SK-N-MC (cell line): Measurements from ENCODE around the gene DCBLD1.

ENCODE experiments used
- EZH2 ChIP-seq: fragments of 200-600 bp; sonication (generic); IDR thresholded peaks from one replicate; pipeline ENCODE4 v1.6.1; 2017; ENCODE audit warnings: antibody characterized with exemption
- FOXP2 ChIP-seq: optimal IDR thresholded peaks from 2 replicates; pipeline ENCODE3; 2011; ENCODE audit warnings: mild to moderate bottlenecking, moderate library complexity; ENCODE audit not compliant: insufficient read depth; ENCODE audit errors: extremely low read length, control extremely low read depth
- POLR2AphosphoS5 ChIP-seq: IDR thresholded peaks from 2 replicates; pipeline ENCODE4 v1.6.1; 2012; ENCODE audit warnings: mild to moderate bottlenecking, low read depth, low read length, borderline replicate concordance

DNA sequence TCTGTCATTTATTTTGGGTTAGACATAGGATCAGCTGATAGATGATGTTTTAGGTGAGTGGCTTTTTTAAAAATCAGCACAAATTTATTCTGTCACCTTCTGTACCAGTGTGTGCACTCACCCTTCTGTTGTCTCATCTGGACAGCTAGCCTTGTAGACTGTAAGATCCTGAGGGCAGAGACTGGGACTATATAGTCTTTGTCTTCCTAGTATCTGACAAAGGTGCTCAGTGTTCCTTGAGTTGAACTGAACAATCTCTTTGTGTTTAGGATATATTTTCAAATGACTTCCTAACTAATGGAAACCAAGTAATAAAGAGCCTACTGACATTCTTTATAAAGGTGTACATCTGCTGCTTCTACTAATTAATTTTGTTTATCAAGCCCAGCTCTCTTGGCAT, 3.0 kb downstream of the DCBLD1 start:
- TF ChIP-seq EZH2 (no peak), POLR2AphosphoS5 (no peak), FOXP2 (no peak)
